IMR-90 (cell line): ENCODE measurements around the gene CPSF4. TPM values are rescaled to one million over a fixed set of nuclear protein-coding genes. Genes with fewer than 3 reads are reported as not detected.

ENCODE experiments used
- ATAC-seq: fragments of 200-7000 bp; cut with Tn5 transposase; 2 replicates; pipeline ENCODE4 v1.9.1; 2020; ENCODE audit warnings: low read depth, mild to moderate bottlenecking, moderate library complexity
- BruUV-seq: library from RNA; stranded (reverse); fragments of 400-500 nt; replicated peaks from 2 replicates; lab custom pipeline; 2021; lab: Mats Ljungman, UMichigan
- CTCF ChIA-PET: fragments of 300-600 bp; formaldehyde crosslinking; extraction: SDS; loops from one replicate; lab custom pipeline; 2021; ENCODE audit warnings: antibody characterized with exemption; lab: Yijun Ruan, JAX
- POLR2A ChIA-PET: fragments of 300-600 bp; sonication (Branson Sonifier 250); formaldehyde crosslinking; loops from one replicate; lab custom pipeline; 2022; ENCODE audit warnings: antibody characterized with exemption; ENCODE audit not compliant: unreplicated experiment; lab: Charles Lee
- DNase-seq: peaks from one replicate; pipeline ENCODE4 v3.0.0; 2013
- H2AFZ ChIP-seq: replicated peaks from 2 replicates; pipeline ENCODE3; 2013; ENCODE audit warnings: low read length, mild to moderate bottlenecking; ENCODE audit not compliant: poor library complexity
- H2AK5ac ChIP-seq: 2 replicates; pipeline ENCODE4 v1.6.1; 2013; ENCODE audit warnings: low read depth, low read length, inconsistent platforms
- H2AK9ac ChIP-seq: replicated peaks from 2 replicates; pipeline ENCODE3; 2013; ENCODE audit warnings: mild to moderate bottlenecking, low read depth, low read length, moderate library complexity; ENCODE audit not compliant: poor library complexity
- H2BK120ac ChIP-seq: 2 replicates; pipeline ENCODE4 v1.6.1; 2013; ENCODE audit warnings: low read depth, low read length, inconsistent platforms
- H2BK15ac ChIP-seq: 3 replicates; pipeline ENCODE4 v1.6.1; 2013; ENCODE audit warnings: low read depth, low read length, inconsistent platforms
- H2BK20ac ChIP-seq: 2 replicates; pipeline ENCODE4 v1.6.1; 2013; ENCODE audit warnings: low read depth, mild to moderate bottlenecking, inconsistent platforms, low read length, moderate library complexity
- H2BK5ac ChIP-seq: 2 replicates; pipeline ENCODE4 v1.6.1; 2013; ENCODE audit warnings: mild to moderate bottlenecking, low read depth, low read length, inconsistent platforms; ENCODE audit not compliant: poor library complexity, severe bottlenecking
- H3K14ac ChIP-seq: replicated peaks from 2 replicates; pipeline ENCODE4 v1.6.1; 2013; ENCODE audit warnings: low read depth, low read length, inconsistent platforms
- H3K18ac ChIP-seq: 2 replicates; pipeline ENCODE4 v1.6.1; 2013; ENCODE audit warnings: low read depth, low read length, control low read depth
- H3K23ac ChIP-seq: 2 replicates; pipeline ENCODE4 v1.6.1; 2013; ENCODE audit warnings: low read depth, low read length, inconsistent platforms
- H3K27ac ChIP-seq: 2 replicates; pipeline ENCODE4 v1.5.1; 2013; ENCODE audit warnings: mild to moderate bottlenecking, control low read depth, low read length; ENCODE audit not compliant: insufficient read depth
- H3K27me3 ChIP-seq: 2 replicates; pipeline ENCODE4 v1.6.1; 2013; ENCODE audit warnings: low read length; ENCODE audit not compliant: control insufficient read depth, insufficient read depth
- H3K36me3 ChIP-seq: 2 replicates; pipeline ENCODE4 v1.6.1; 2013; ENCODE audit warnings: low read length, mixed read lengths; ENCODE audit not compliant: control insufficient read depth, insufficient read depth
- H3K4ac ChIP-seq: 2 replicates; pipeline ENCODE4 v1.6.1; 2013; ENCODE audit warnings: low read depth, low read length, inconsistent platforms
- H3K4me1 ChIP-seq: 2 replicates; pipeline ENCODE4 v1.6.1; 2013; ENCODE audit warnings: low read length, mixed read lengths; ENCODE audit not compliant: control insufficient read depth, insufficient read depth
- H3K4me2 ChIP-seq: 2 replicates; pipeline ENCODE4 v1.6.1; 2013; ENCODE audit warnings: low read depth, mild to moderate bottlenecking, control low read depth, low read length, moderate library complexity
- H3K4me3 ChIP-seq: 2 replicates; pipeline ENCODE4 v1.5.1; 2013; ENCODE audit warnings: low read depth, mild to moderate bottlenecking, control low read depth, low read length, moderate library complexity; ENCODE audit not compliant: insufficient read depth
- H3K56ac ChIP-seq: 2 replicates; pipeline ENCODE4 v1.6.1; 2013; ENCODE audit warnings: low read length, inconsistent platforms; ENCODE audit not compliant: insufficient read depth; ENCODE audit errors: extremely low read depth
- H3K79me1 ChIP-seq, 2 experiments: 2 replicates each; pipeline ENCODE4 v1.6.1; 2013; ENCODE audit warnings: low read length in 2 of 2, inconsistent platforms in 1 of 2, low read depth in 1 of 2
- H3K9ac ChIP-seq: 2 replicates; pipeline ENCODE4 v1.6.1; 2013; ENCODE audit warnings: low read depth, low read length, control low read depth
- H3K9me1 ChIP-seq: 2 replicates; pipeline ENCODE4 v1.6.1; 2013; ENCODE audit warnings: low read length, inconsistent platforms; ENCODE audit not compliant: insufficient read depth
- H3K9me3 ChIP-seq: 2 replicates; pipeline ENCODE4 v1.6.1; 2013; ENCODE audit warnings: low read length; ENCODE audit not compliant: control insufficient read depth, insufficient read depth
- H4K20me1 ChIP-seq: 2 replicates; pipeline ENCODE4 v1.6.1; 2013; ENCODE audit warnings: low read length, inconsistent platforms; ENCODE audit not compliant: insufficient read depth
- H4K5ac ChIP-seq: 2 replicates; pipeline ENCODE4 v1.6.1; 2013; ENCODE audit warnings: mild to moderate bottlenecking, low read depth, low read length, control low read depth
- H4K8ac ChIP-seq, 2 experiments: 2 replicates each; pipeline ENCODE4 v1.6.1; 2013; ENCODE audit warnings: low read depth in 2 of 2, low read length in 2 of 2, control low read depth in 1 of 2, inconsistent platforms in 1 of 2
- H4K91ac ChIP-seq: 2 replicates; pipeline ENCODE4 v1.6.1; 2013; ENCODE audit warnings: low read depth, low read length, inconsistent platforms; ENCODE audit not compliant: insufficient read depth
- CHD1 ChIP-seq: IDR thresholded peaks from 2 replicates; pipeline ENCODE4 v1.6.1; 2012; ENCODE audit warnings: low read depth, low read length, improper control_type of control experiment
- WGBS, 2 experiments: methylation state at CpG; one replicate each; pipeline versions ENCODE4 v1.1.5 to v1.1.7; 2013; ENCODE audit warnings: missing lambda C conversion rate in 2 of 2; ENCODE audit not compliant: insufficient read length in 1 of 2; ENCODE audit errors: extremely low coverage in 2 of 2; 5-methylcytosine and 5-hydroxymethylcytosine counted together
- dilution Hi-C: fragments of 300-500 bp; cut with HindIII; formaldehyde crosslinking; loops from one replicate; pipeline ENCODE4 v1.14.3; 2018; ENCODE audit warnings: low sequenced_read_pairs; ENCODE audit not compliant: unreplicated experiment
- in situ Hi-C: fragments of 300-500 bp; cut with MboI; formaldehyde crosslinking; loops from 3 replicates; pipeline ENCODE4 v1.14.3; 2019; ENCODE audit warnings: low sequenced_read_pairs, inconsistent platforms, mixed read lengths
- intact Hi-C: fragments of 100-400 bp; cut with micrococcal nuclease; formaldehyde crosslinking; loops from 2 replicates; pipeline ENCODE4 v1.10.0; 2022
- polyA plus RNA-seq, 3 experiments: library from polyadenylated mRNA; depleted of rRNA; stranded (reverse); fragments of >200 nt; gene quantifications; 2 replicates each; pipeline ENCODE4 v1.2.3, GENCODE V29; 2012; ENCODE audit warnings: low replicate concordance in 1 of 3
- total RNA-seq: library from RNA; depleted of rRNA; stranded (reverse); fragments of >200 nt; gene quantifications from 2 replicates; pipeline ENCODE4 v1.2.3, GENCODE V29; 2012
- TF ChIP-seq, protein P1 (sequence below): conservative IDR thresholded peaks from 2 replicates; pipeline ENCODE4 v1.5.1; 2012; ENCODE audit warnings: mild to moderate bottlenecking, low read depth, low read length, improper control_type of control experiment

Gene CPSF4
- total and polyA plus RNA-seq, 2 of the 4 experiments (the other 2 are of a cell fraction): 23.8 to 44.9 TPM

DNA sequence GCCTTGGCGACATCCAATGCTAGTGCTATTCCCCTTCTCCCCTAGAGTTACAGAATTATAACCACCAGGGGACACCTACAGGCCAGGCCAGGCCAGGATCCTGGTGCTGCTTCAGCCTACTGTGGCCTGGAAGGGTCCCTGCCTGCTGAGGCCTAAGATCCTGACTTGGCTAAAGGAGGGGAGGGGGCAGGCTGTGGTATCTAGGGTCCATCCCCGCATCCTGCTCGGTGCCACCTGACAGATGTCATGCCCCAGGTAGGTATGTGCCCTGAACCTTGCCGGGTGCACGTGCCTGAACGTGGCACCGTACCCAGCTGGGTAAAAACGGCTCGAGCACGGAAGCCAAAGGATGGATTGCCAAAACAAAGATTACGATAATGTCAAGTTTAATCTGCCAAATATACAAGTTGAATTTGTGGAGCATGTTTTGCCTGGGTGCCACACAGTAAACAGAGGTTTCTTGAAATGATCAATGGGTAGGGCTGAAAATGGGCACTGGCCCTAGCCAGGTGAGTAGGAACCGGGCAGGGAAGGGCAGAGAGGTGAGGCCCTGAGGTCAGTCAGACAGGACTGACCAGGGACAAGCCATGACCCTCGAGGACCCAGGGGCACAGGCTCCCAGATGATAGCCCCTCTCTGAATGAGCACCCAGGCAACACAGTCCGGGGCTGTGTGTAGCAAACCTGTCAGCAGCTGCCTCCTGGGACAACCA, 43.0 kb upstream of the CPSF4 start:
- Histone ChIP-seq H3K14ac (no peak overlapping the region), H3K27ac (no peak overlapping the region), H2BK5ac (no peak overlapping the region), H2BK15ac (no peak overlapping the region), H4K5ac (no peak overlapping the region), H2BK20ac (no peak overlapping the region), H3K23ac (no peak overlapping the region), H4K91ac (no peak overlapping the region), H3K56ac (no peak overlapping the region), H3K4me1 (peaks cover 9% of the 10 kb centered on the region), H3K79me1 (peaks cover 8 to 61% of the 10 kb centered on the region in 2 experiments), H4K20me1 (peaks cover 74% of the 10 kb centered on the region), H3K9me1 (peaks cover 3% of the 10 kb centered on the region), H3K4ac (no peak overlapping the region), H4K8ac (no peak overlapping the region), H3K18ac (no peak overlapping the region), H3K27me3 (no peaks in the 10 kb centered on the region), H3K36me3 (peaks cover 78% of the 10 kb centered on the region), H2AFZ (no peak overlapping the region), H3K9ac (no peak overlapping the region), H3K9me3 (no peaks in the 10 kb centered on the region), H2AK5ac (no peak overlapping the region), H3K4me2 (no peak overlapping the region), H2BK120ac (no peak overlapping the region), H2AK9ac (no peak overlapping the region), H3K4me3 (no peak overlapping the region)
- DNase-seq (no peak), ATAC-seq (no peak)
- intact Hi-C loops (no loop called here), in situ Hi-C loops (no loop called here), dilution Hi-C loops (no loop called here)
- BruUV-seq: TSS peak; percentile 97
- CTCF ChIA-PET: no interaction called here
- TF ChIP-seq, protein P1, sequence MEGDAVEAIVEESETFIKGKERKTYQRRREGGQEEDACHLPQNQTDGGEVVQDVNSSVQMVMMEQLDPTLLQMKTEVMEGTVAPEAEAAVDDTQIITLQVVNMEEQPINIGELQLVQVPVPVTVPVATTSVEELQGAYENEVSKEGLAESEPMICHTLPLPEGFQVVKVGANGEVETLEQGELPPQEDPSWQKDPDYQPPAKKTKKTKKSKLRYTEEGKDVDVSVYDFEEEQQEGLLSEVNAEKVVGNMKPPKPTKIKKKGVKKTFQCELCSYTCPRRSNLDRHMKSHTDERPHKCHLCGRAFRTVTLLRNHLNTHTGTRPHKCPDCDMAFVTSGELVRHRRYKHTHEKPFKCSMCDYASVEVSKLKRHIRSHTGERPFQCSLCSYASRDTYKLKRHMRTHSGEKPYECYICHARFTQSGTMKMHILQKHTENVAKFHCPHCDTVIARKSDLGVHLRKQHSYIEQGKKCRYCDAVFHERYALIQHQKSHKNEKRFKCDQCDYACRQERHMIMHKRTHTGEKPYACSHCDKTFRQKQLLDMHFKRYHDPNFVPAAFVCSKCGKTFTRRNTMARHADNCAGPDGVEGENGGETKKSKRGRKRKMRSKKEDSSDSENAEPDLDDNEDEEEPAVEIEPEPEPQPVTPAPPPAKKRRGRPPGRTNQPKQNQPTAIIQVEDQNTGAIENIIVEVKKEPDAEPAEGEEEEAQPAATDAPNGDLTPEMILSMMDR: 0 out of 2 replicates have a peak, but pooled peaks have one; percentile 5
- no peak for TF ChIP-seq CHD1
- POLR2A ChIA-PET: no interaction called here
- 92% methylated on average over 13 of the region's 14 CpGs; no CpG with 5 or more reads in 1 of the 2 experiments for WGBS, 2 experiments
